Stimulated activated naive CD8-positive, alpha-beta T cell treated with anti-CD3 and anti-CD28 coated beads, Interleukin-15, Interleukin-2, amounts not matched to agents 100 U/mL and 50 U/mL, for 24 hours (primary cell): Measurements from ENCODE around the gene CEL.

Experiments
- ATAC-seq: fragments of 150-1000 bp; cut with Tn5 transposase; one replicate; pipeline ENCODE4 v1.10.0; 2021
- DNase-seq: peaks from one replicate; pipeline ENCODE4 v3.0.0; 2021

Gene CEL

GRCh38 chr9:133118179-133118520 lies 56.4 kb downstream of the CEL start:
- ATAC-seq = no peak
- DNase-seq = no peak

GRCh38 chr9:133118568-133118967 lies 56.8 kb downstream of the CEL start:
- no peak for DNase-seq
- no peak for ATAC-seq

GRCh38 chr9:133119103-133119845 lies 57.5 kb downstream of the CEL start:
- no peak for ATAC-seq
- no peak for DNase-seq

- DNase-seq = no peak
- ATAC-seq = no peak
Observed at GRCh38 chr9:133119846-133120500, 58.2 kb downstream of the CEL start.

- ATAC-seq = no peak
- no peak for DNase-seq
Observed at GRCh38 chr9:133120501-133121197, 58.9 kb downstream of the CEL start.
